GM21825 (cell line): ENCODE results near the gene TSPAN32.

Experiments used
- ATAC-seq: cut with Tn5 transposase; IDR thresholded peaks from one replicate; pipeline ENCODE4 v1.9.1; 2021; ENCODE audit warnings: mild to moderate bottlenecking, moderate library complexity; ENCODE audit not compliant: unreplicated experiment

The TSPAN32 gene

GRCh38 chr11:2266586-2267305 lies 35.1 kb upstream of the TSPAN32 start:
- ATAC-seq, result no peak

GRCh38 chr11:2267306-2267850 lies 34.4 kb upstream of the TSPAN32 start:
- ATAC-seq, result no peak

GRCh38 chr11:2267851-2268728 lies 33.7 kb upstream of the TSPAN32 start:
- no peak for ATAC-seq

GRCh38 chr11:2268729-2269600 lies 32.8 kb upstream of the TSPAN32 start:
- ATAC-seq, result no peak

GRCh38 chr11:2269601-2270321 lies 32.1 kb upstream of the TSPAN32 start:
- no peak for ATAC-seq

GRCh38 chr11:2270322-2271076 lies 31.3 kb upstream of the TSPAN32 start, which contains the start of gene ASCL2:
TSS of gene ASCL2 (minus strand) at chr11:2270588. CDS start at chr11:2270332, 256 bp downstream.
- ATAC-seq, result no peak

GRCh38 chr11:2271077-2271326 lies 30.8 kb upstream of the TSPAN32 start:
- no peak for ATAC-seq

- no peak for ATAC-seq
These were observed 30.2 kb upstream of the TSPAN32 start for GRCh38 chr11:2271327-2272227.

- no peak for ATAC-seq
These were observed 29.4 kb upstream of the TSPAN32 start for GRCh38 chr11:2272228-2272945.

GRCh38 chr11:2272946-2273280 lies 28.9 kb upstream of the TSPAN32 start:
- ATAC-seq, result no peak

- ATAC-seq, result no peak
These were observed 28.5 kb upstream of the TSPAN32 start for GRCh38 chr11:2273311-2273710.

GRCh38 chr11:2273771-2274170 lies 28.0 kb upstream of the TSPAN32 start:
- ATAC-seq, result no peak

GRCh38 chr11:2275334-2276279 lies 26.2 kb upstream of the TSPAN32 start:
- no peak for ATAC-seq

GRCh38 chr11:2276280-2277007 lies 25.4 kb upstream of the TSPAN32 start:
- no peak for ATAC-seq

- no peak for ATAC-seq
These were observed 24.8 kb upstream of the TSPAN32 start for GRCh38 chr11:2277008-2277346.

- ATAC-seq, result no peak
These were observed 23.8 kb upstream of the TSPAN32 start for GRCh38 chr11:2277933-2278523.
